Mesendoderm (in vitro differentiated cells): Measurements from ENCODE around the gene DNAJC2.

Experiments used
- DNase-seq: peaks from one replicate; pipeline ENCODE4 v3.0.0; 2013
- H2AK5ac ChIP-seq: 2 replicates; pipeline ENCODE4 v1.6.1; 2013; ENCODE audit warnings: low read length, inconsistent platforms
- H2BK120ac ChIP-seq: 2 replicates; pipeline ENCODE4 v1.6.1; 2013; ENCODE audit warnings: low read depth, mild to moderate bottlenecking, low read length, moderate library complexity, mixed read lengths
- H2BK15ac ChIP-seq: replicated peaks from 2 replicates; pipeline ENCODE4 v1.6.1; 2013; ENCODE audit warnings: low read depth, mild to moderate bottlenecking, moderate library complexity
- H2BK5ac ChIP-seq: 2 replicates; pipeline ENCODE4 v1.6.1; 2013; ENCODE audit warnings: low read length, inconsistent platforms
- H3K18ac ChIP-seq: 2 replicates; pipeline ENCODE4 v1.6.1; 2013; ENCODE audit warnings: mild to moderate bottlenecking, low read length, mixed read lengths
- H3K23ac ChIP-seq: one replicate; pipeline ENCODE4 v1.6.1; 2013; ENCODE audit warnings: low read length
- H3K27ac ChIP-seq: 2 replicates; pipeline ENCODE4 v1.5.1; 2013; ENCODE audit warnings: low read depth, mild to moderate bottlenecking, inconsistent platforms, low read length, moderate library complexity
- H3K27me3 ChIP-seq: 2 replicates; pipeline ENCODE4 v1.6.1; 2013; ENCODE audit warnings: low read length, control low read depth, mild to moderate bottlenecking, inconsistent platforms; ENCODE audit not compliant: insufficient read depth, poor library complexity
- H3K36me3 ChIP-seq: 2 replicates; pipeline ENCODE4 v1.6.1; 2013; ENCODE audit warnings: low read length, inconsistent platforms; ENCODE audit not compliant: control insufficient read depth, insufficient read depth
- H3K4ac ChIP-seq: one replicate; pipeline ENCODE4 v1.6.1; 2013; ENCODE audit warnings: low read depth, mild to moderate bottlenecking, low read length, moderate library complexity
- H3K4me1 ChIP-seq: 2 replicates; pipeline ENCODE4 v1.6.1; 2013; ENCODE audit warnings: low read depth, low read length, inconsistent platforms; ENCODE audit not compliant: control insufficient read depth
- H3K4me2 ChIP-seq: 2 replicates; pipeline ENCODE4 v1.6.1; 2013; ENCODE audit warnings: low read length
- H3K4me3 ChIP-seq: 2 replicates; pipeline ENCODE4 v1.5.1; 2013; ENCODE audit warnings: mild to moderate bottlenecking, low read length
- H3K56ac ChIP-seq: one replicate; pipeline ENCODE4 v1.6.1; 2013; ENCODE audit warnings: low read length
- H3K79me1 ChIP-seq: 2 replicates; pipeline ENCODE4 v1.6.1; 2013; ENCODE audit warnings: low read length, inconsistent platforms
- H3K79me2 ChIP-seq: 2 replicates; pipeline ENCODE4 v1.6.1; 2013; ENCODE audit warnings: mild to moderate bottlenecking, low read length; ENCODE audit not compliant: control insufficient read depth, insufficient read depth
- H3K9ac ChIP-seq: 2 replicates; pipeline ENCODE4 v1.6.1; 2013; ENCODE audit warnings: low read length, inconsistent platforms
- H4K5ac ChIP-seq: one replicate; pipeline ENCODE4 v1.6.1; 2013; ENCODE audit warnings: low read length
- H4K8ac ChIP-seq: one replicate; pipeline ENCODE4 v1.6.1; 2013; ENCODE audit warnings: low read depth, mild to moderate bottlenecking, control low read depth, low read length, moderate library complexity
- WGBS: extraction: QIAGEN DNeasy Blood & Tissue Kit; methylation state at CpG from one replicate; pipeline ENCODE4 v1.1.7; 2013; ENCODE audit warnings: low lambda C conversion rate, missing lambda C conversion rate; ENCODE audit not compliant: insufficient coverage; ENCODE audit errors: extremely low coverage; 5-methylcytosine and 5-hydroxymethylcytosine counted together

DNAJC2 gene

DNA sequence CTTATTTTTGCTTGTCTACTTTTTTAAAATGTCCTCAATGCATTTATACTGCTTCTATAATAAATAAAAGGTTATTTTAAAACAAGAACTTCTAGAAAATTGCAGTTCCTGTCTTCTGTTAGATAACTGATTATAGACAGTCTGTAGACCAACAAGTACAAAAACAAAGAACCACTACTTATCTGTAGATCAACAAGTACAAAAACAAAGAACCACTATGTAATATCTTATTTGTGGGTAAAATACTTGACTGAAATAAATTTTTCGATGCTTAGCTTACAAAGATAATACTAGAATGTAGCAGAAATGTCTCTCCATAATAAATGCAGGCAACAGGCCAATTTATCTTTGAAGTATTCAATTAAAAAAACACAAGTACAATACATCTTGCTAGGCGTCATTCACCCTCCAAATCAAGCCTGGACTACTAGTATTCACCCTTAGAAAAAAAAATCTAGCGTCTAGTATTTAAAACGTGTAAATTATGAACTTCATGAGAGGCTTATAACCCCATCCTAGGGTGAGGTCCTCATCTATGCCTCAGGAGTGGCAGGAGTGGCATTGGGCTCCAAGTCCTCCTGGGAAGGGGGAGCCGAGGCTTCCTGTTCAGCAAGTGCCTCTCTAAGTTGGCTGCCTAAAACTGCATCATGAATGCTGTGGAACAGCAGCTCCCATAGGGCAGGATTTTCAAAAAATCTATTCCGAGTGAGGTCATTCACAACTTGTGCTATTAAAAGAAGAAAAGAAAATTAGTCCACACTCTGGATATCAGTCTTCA is 29.5 kb upstream of the DNAJC2 start:
- Histone ChIP-seq H3K4me3 (no peak overlapping the region), H3K79me1 (no peaks in the 10 kb centered on the region), H2BK15ac (no peak overlapping the region), H3K36me3 (no peaks in the 10 kb centered on the region), H3K9ac (no peak overlapping the region), H3K79me2 (no peaks in the 10 kb centered on the region), H3K27me3 (no peaks in the 10 kb centered on the region), H4K8ac (no peak overlapping the region), H3K56ac (no peak overlapping the region), H3K4ac (no peak overlapping the region), H2AK5ac (no peak overlapping the region), H3K4me2 (no peak overlapping the region), H3K18ac (no peak overlapping the region), H2BK120ac (no peak overlapping the region), H4K5ac (no peak overlapping the region), H3K27ac (no peak overlapping the region), H2BK5ac (no peak overlapping the region), H3K4me1 (no peaks in the 10 kb centered on the region), H3K23ac (no peak overlapping the region)
- no peak for DNase-seq
- no CpG with 5 or more reads among the region's 6 CpGs for WGBS

GRCh38 chr7:103369432-103369831 is 24.9 kb upstream of the DNAJC2 start:
- H2AK5ac ChIP-seq, result no peak overlapping the region
- no peaks in the 10 kb centered on the region for H3K4me1 ChIP-seq
- H3K18ac ChIP-seq, result no peak overlapping the region
- H3K9ac ChIP-seq, result no peak overlapping the region
- peaks cover 7% of the 10 kb centered on the region for H3K36me3 ChIP-seq
- no peaks in the 10 kb centered on the region for H3K79me1 ChIP-seq
- H3K56ac ChIP-seq, result no peak overlapping the region
- no peak overlapping the region for H3K27ac ChIP-seq
- H3K79me2 ChIP-seq, result no peaks in the 10 kb centered on the region
- H3K4me3 ChIP-seq, result no peak overlapping the region
- no peak overlapping the region for H3K4ac ChIP-seq
- no peak overlapping the region for H2BK15ac ChIP-seq
- no peak overlapping the region for H2BK5ac ChIP-seq
- no peak overlapping the region for H2BK120ac ChIP-seq
- no peak overlapping the region for H4K8ac ChIP-seq
- H3K27me3 ChIP-seq, result no peaks in the 10 kb centered on the region
- H3K23ac ChIP-seq, result no peak overlapping the region
- DNase-seq, result no peak
- H4K5ac ChIP-seq, result no peak overlapping the region
- H3K4me2 ChIP-seq, result no peak overlapping the region
- WGBS, result 100% methylated on average over 1 of the region's 5 CpGs

DNA sequence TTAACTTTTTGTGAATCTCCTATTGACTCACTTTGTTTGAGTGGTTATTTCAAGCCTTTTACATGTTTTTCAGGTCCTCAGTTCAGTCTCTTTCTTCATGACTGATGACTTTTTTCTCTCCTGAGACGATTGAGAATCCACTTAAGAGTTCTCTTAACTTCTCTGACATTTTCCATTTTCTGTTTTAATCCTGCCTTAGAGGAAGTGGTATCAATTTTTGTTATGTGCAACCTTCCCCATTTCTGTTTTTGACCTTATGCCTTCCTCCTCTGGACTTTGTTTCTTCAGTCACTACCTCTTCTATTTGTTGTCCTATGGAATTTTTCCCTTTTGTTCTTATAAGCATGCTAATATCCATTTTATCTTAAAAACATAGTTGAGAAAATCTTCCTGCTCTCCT is 5.2 kb upstream of the DNAJC2 start:
- H3K4me2 ChIP-seq, result no peak overlapping the region
- H2BK120ac ChIP-seq, result no peak overlapping the region
- H3K23ac ChIP-seq, result no peak overlapping the region
- no peak overlapping the region for H4K8ac ChIP-seq
- H3K79me1 ChIP-seq, result peaks cover 8% of the 10 kb centered on the region
- peaks cover 46% of the 10 kb centered on the region for H3K79me2 ChIP-seq
- no peak overlapping the region for H2AK5ac ChIP-seq
- no peak overlapping the region for H3K27ac ChIP-seq
- no peak overlapping the region for H3K18ac ChIP-seq
- H3K4ac ChIP-seq, result no peak overlapping the region
- no peak overlapping the region for H3K4me3 ChIP-seq
- no peak overlapping the region for H2BK5ac ChIP-seq
- H2BK15ac ChIP-seq, result no peak overlapping the region
- H3K9ac ChIP-seq, result no peak overlapping the region
- no peaks in the 10 kb centered on the region for H3K27me3 ChIP-seq
- no peak overlapping the region for H3K56ac ChIP-seq
- H4K5ac ChIP-seq, result no peak overlapping the region
- no peaks in the 10 kb centered on the region for H3K4me1 ChIP-seq
- H3K36me3 ChIP-seq, result no peaks in the 10 kb centered on the region
- WGBS, result no CpG with 5 or more reads among the region's 1 CpG
- DNase-seq, result no peak

GRCh38 chr7:103348959-103349358 is 4.4 kb upstream of the DNAJC2 start:
- Histone ChIP-seq H2AK5ac (no peak overlapping the region), H3K23ac (no peak overlapping the region), H3K27me3 (no peaks in the 10 kb centered on the region), H2BK15ac (no peak overlapping the region), H3K56ac (no peak overlapping the region), H3K27ac (no peak overlapping the region), H3K4me3 (no peak overlapping the region), H2BK120ac (no peak overlapping the region), H3K36me3 (no peaks in the 10 kb centered on the region), H3K9ac (no peak overlapping the region), H3K79me1 (peaks cover 8% of the 10 kb centered on the region), H3K18ac (no peak overlapping the region), H4K8ac (no peak overlapping the region), H3K4me2 (no peak overlapping the region), H4K5ac (no peak overlapping the region), H3K4me1 (no peaks in the 10 kb centered on the region), H3K79me2 (peaks cover 52% of the 10 kb centered on the region), H2BK5ac (no peak overlapping the region), H3K4ac (no peak overlapping the region)
- no peak for DNase-seq
- WGBS, result no CpG with 5 or more reads among the region's 2 CpGs

DNA sequence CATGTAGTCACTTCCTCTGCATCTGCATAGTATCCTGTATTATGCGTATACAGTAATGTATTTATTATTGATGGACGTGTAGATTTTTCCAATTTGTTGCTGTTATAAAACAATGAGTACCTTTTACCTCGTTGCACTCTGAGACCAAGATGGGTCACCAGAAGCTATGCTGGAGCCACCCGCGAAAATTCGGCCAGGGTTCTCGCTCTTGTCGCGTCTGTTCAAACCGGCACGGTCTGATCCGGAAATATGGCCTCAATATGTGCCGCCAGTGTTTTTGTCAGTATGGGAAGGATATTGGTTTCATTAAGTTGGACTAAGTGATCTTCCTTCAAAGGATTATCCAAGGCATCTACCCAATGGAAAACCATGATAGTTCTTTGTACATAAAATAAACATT is 3.9 kb upstream of the DNAJC2 start:
- Histone ChIP-seq H3K79me1 (peaks cover 8% of the 10 kb centered on the region), H3K4ac (no peak overlapping the region), H3K23ac (no peak overlapping the region), H3K56ac (no peak overlapping the region), H2BK120ac (no peak overlapping the region), H3K4me2 (peak overlapping the region; percentile 37), H3K79me2 (peaks cover 57% of the 10 kb centered on the region), H2BK15ac (no peak overlapping the region), H4K8ac (no peak overlapping the region), H3K4me1 (no peaks in the 10 kb centered on the region), H3K27me3 (no peaks in the 10 kb centered on the region), H3K36me3 (no peaks in the 10 kb centered on the region), H3K27ac (no peak overlapping the region), H2AK5ac (no peak overlapping the region), H4K5ac (no peak overlapping the region), H3K4me3 (peak overlapping the region; percentile 17), H3K9ac (peak overlapping the region; percentile 39), H2BK5ac (no peak overlapping the region), H3K18ac (no peak overlapping the region)
- no peak for DNase-seq
- no CpG with 5 or more reads among the region's 13 CpGs for WGBS
